Lung (tissue), 12 donors: Measurements from ENCODE around the gene PIGR. TPM values are rescaled to one million over a fixed set of nuclear protein-coding genes. Genes with fewer than 3 reads are reported as not detected.

Experiments used
- ATAC-seq: fragments of 200-7000 bp; cut with Tn5 transposase; one replicate; pipeline ENCODE4 v1.9.1; 2020; ENCODE audit warnings: moderate number of reproducible peaks; ENCODE audit not compliant: insufficient read depth, low FRiP score
- DNase-seq, 3 donors: peaks; one replicate each; pipeline ENCODE4 v3.0.0-alpha.2; 2013 to 2017
- H3K27ac ChIP-seq, 2 donors: one replicate each; pipeline ENCODE4 v1.5.1; 2013; ENCODE audit warnings: mild to moderate bottlenecking in 2 of 2, moderate library complexity in 2 of 2, control low read depth in 1 of 2, inconsistent platforms in 1 of 2, low read depth in 1 of 2, low read length in 1 of 2
- H3K27me3 ChIP-seq, 3 donors: one replicate each; pipeline ENCODE4 v1.5.1; 2013; ENCODE audit warnings: low read length in 2 of 3; ENCODE audit not compliant: control insufficient read depth in 3 of 3, insufficient read depth in 3 of 3
- H3K36me3 ChIP-seq, 4 donors: one replicate each; pipeline ENCODE4 v1.5.1; 2013; ENCODE audit warnings: low read length in 4 of 4, mild to moderate bottlenecking in 1 of 4, moderate library complexity in 1 of 4; ENCODE audit not compliant: control insufficient read depth in 4 of 4, insufficient read depth in 4 of 4
- H3K4me1 ChIP-seq, 5 donors: one replicate each; pipeline ENCODE4 v1.5.1; 2013; ENCODE audit warnings: low read length in 5 of 5, mild to moderate bottlenecking in 2 of 5, moderate library complexity in 1 of 5; ENCODE audit not compliant: control insufficient read depth in 5 of 5, insufficient read depth in 5 of 5
- H3K4me3 ChIP-seq: one replicate; pipeline ENCODE4 v1.5.1; 2013; ENCODE audit warnings: mild to moderate bottlenecking, control low read depth, moderate library complexity
- H3K9ac ChIP-seq, 2 donors: one replicate each; pipeline ENCODE4 v1.5.1; 2013; ENCODE audit warnings: low read length in 2 of 2, control low read depth in 1 of 2; ENCODE audit not compliant: insufficient read depth in 1 of 2
- H3K9me3 ChIP-seq, 4 donors: one replicate each; pipeline ENCODE4 v1.5.1; 2013; ENCODE audit warnings: low read length in 3 of 4, mild to moderate bottlenecking in 1 of 4, moderate library complexity in 1 of 4; ENCODE audit not compliant: control insufficient read depth in 4 of 4, insufficient read depth in 3 of 4
- WGBS, 2 donors: extraction: QIAGEN DNeasy Blood & Tissue Kit; methylation state at CpG; one replicate each; pipeline ENCODE4 v1.1.7; 2013; 5-methylcytosine and 5-hydroxymethylcytosine counted together
- polyA plus RNA-seq, 2 donors: library from polyadenylated mRNA; stranded (reverse); fragments of 200-250 nt; gene quantifications; one replicate each; pipeline ENCODE4 v1.2.1, GENCODE V29; 2013
- total RNA-seq, 2 donors: library from RNA; depleted of rRNA in 1 of 2; stranded (reverse); fragments of >200 nt in 1 of 2; gene quantifications; one replicate each; pipeline ENCODE4 v1.2.1, GENCODE V29; 2014 to 2021
- TF ChIP-seq, protein P1 (sequence below): IDR thresholded peaks from 2 replicates; pipeline ENCODE4 v1.5.1; 2012; ENCODE audit warnings: mild to moderate bottlenecking; ENCODE audit errors: control extremely low read depth, extremely low read depth
- donor health status: control.
- donor health status: control.
- donor health status: Bipolar disorder and iron deficiency.
- donor health status: healthy.
- donor health status: DM: yes; HTN: yes; CAD: no.

PIGR gene
- total and polyA plus RNA-seq, 4 donors, result 131 to 845 (median 298) TPM

DNA sequence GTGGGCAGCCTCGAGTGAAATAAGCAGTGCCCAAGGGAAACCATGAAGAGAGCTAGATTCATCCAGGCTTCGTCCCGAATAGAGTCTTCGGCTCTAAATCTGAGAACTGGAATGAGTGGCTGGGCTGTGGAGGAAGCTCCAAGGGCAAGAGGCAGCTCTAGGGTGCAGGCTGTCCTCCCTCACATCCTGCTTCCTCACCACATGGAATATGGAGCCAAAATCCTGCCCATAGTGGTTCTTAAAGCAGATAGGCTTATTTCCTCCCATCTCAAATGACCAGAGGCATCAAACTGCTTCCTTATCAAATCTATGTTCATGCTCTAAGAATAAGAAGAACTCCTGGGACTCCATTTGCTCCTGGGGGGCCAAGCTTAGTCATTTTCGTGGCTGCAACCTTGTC, 46.5 kb downstream of the PIGR start:
- ATAC-seq, result no peak
- TF ChIP-seq, protein P1, sequence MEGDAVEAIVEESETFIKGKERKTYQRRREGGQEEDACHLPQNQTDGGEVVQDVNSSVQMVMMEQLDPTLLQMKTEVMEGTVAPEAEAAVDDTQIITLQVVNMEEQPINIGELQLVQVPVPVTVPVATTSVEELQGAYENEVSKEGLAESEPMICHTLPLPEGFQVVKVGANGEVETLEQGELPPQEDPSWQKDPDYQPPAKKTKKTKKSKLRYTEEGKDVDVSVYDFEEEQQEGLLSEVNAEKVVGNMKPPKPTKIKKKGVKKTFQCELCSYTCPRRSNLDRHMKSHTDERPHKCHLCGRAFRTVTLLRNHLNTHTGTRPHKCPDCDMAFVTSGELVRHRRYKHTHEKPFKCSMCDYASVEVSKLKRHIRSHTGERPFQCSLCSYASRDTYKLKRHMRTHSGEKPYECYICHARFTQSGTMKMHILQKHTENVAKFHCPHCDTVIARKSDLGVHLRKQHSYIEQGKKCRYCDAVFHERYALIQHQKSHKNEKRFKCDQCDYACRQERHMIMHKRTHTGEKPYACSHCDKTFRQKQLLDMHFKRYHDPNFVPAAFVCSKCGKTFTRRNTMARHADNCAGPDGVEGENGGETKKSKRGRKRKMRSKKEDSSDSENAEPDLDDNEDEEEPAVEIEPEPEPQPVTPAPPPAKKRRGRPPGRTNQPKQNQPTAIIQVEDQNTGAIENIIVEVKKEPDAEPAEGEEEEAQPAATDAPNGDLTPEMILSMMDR, result no peak
- peaks cover 0 to 15% (median 5%) of the 10 kb centered on the region in 5 donors for H3K4me1 ChIP-seq
- H3K9me3 ChIP-seq, result no peaks in the 10 kb centered on the region
- H3K36me3 ChIP-seq, result no peaks in the 10 kb centered on the region
- DNase-seq, result no peak
- H3K27me3 ChIP-seq, result peaks cover 0 to 2% (median 0%) of the 10 kb centered on the region in 3 donors
- WGBS, 2 donors, result 71 to 94% methylated on average over 5 of the region's 5 CpGs
- H3K27ac ChIP-seq, result no peak overlapping the region
- H3K9ac ChIP-seq, result no peak overlapping the region
- H3K4me3 ChIP-seq, result no peak overlapping the region

DNA sequence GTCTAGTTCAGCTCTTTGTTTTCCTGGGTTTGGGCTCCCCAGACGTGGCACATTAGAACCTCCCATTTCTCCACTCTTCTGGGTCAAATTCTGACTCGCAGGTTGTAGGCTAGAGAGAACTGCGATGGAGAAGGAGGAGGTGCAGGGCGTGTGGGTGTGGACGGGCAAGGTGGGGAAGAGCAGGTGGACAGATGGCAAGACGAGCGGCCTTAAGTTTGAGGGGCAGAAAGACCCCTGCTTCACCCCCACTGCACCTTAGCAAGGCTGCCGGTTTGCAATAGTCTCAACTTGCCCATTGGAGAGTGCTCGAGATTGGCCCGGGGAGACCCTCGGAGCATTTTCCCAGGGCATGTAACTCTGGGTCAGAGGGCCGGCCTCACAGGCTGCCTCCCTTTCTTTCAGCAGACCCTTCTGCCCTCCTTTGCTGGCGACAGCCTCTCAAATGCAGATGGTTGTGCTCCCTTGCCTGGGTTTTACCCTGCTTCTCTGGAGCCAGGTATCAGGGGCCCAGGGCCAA, 47.3 kb downstream of the PIGR start:
- H3K4me3 ChIP-seq, result no peak overlapping the region
- H3K9me3 ChIP-seq, result no peaks in the 10 kb centered on the region
- H3K36me3 ChIP-seq, result no peaks in the 10 kb centered on the region
- no peak overlapping the region for H3K27ac ChIP-seq
- TF ChIP-seq, protein P1, result no peak
- H3K27me3 ChIP-seq, result peaks cover 0 to 2% (median 0%) of the 10 kb centered on the region in 3 donors
- peaks cover 0 to 15% (median 5%) of the 10 kb centered on the region in 5 donors for H3K4me1 ChIP-seq
- H3K9ac ChIP-seq, result no peak overlapping the region
- ATAC-seq, result no peak
- 90 to 92% methylated on average over 13 of the region's 13 CpGs for WGBS, 2 donors
- no peak for DNase-seq

DNA sequence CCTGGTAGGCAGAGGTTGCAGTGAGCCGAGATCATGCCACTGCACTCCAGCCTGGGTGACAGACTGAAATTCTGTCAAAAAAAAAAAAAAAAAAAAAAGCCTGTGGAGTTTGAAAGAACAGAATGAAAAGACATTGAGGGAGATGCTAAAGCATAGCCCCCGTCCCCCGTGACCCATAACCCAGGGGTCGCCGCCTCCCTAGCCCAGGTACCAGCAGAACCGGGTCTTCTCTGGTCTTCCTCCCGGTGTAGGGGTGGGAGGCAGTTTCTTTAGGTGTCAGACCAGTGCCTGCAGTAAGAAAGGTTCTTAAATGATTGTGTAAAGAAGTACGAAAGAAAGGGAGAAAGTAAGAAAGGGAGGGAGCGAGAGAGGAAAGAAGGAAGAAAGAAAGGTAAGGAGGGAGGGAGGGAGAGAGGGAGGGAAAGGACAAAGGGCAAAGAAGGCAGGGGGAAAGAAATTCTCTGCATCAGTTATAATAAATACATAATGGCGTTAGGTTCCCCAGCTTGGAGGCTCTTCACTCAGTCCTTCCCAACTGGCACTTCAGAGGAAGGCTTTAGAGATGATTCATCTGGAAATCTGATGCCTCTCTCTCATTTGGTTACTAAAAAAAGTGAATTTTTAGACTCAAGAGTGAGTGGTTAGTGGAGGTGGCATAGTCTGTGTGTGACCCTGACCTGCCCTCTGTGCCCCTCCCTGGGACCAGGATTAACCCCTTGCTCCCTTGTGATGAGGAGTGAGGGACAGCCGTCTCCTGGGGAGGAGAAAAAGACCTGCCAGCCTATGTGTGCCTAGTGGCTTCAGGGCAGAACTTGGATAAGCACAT, 48.0 kb downstream of the PIGR start:
- ATAC-seq, result peak; percentile 43
- peaks cover 0 to 15% (median 5%) of the 10 kb centered on the region in 5 donors for H3K4me1 ChIP-seq
- H3K4me3 ChIP-seq, result no peak overlapping the region
- H3K27ac ChIP-seq, result no peak overlapping the region
- H3K27me3 ChIP-seq, result peaks cover 0 to 2% (median 0%) of the 10 kb centered on the region in 3 donors
- WGBS, 2 donors, result 77 to 91% methylated on average over 11 of the region's 11 CpGs
- TF ChIP-seq, protein P1, result no peak
- no peaks in the 10 kb centered on the region for H3K36me3 ChIP-seq
- no peak overlapping the region for H3K9ac ChIP-seq
- no peaks in the 10 kb centered on the region for H3K9me3 ChIP-seq
- DNase-seq, result no peak
